Cardiac septum (tissue), 1 donor: ENCODE results near the gene CRTAC1. TPM values are rescaled to one million over a fixed set of nuclear protein-coding genes. Genes with fewer than 3 reads are reported as not detected.
A peak's percentile ranks its signal among the peaks of the same experiment; 100 is the strongest.

Experiments used
- DNase-seq: peaks from one replicate; pipeline ENCODE4 v3.0.0-alpha.2; 2020; ENCODE audit warnings: low spot score
- intact Hi-C: fragments of 100-400 bp; cut with DNase I; formaldehyde crosslinking; loops from one replicate; pipeline ENCODE4 v1.14.0; 2022
- total RNA-seq: library from RNA; stranded (reverse); fragmentation: NEBNext Ultra II Directional; extraction: Animal tissue kit (Norgen Biotek cat#: 25700); gene quantifications from one replicate; pipeline ENCODE4 v1.2.1, GENCODE V29; 2021
- donor health status: DM: no; HTN: no; CAD: no.

The CRTAC1 gene
- total RNA-seq, 1 donor from 2014 or later = 3.2 TPM

GRCh38 chr10:98033515-98033914 is 3.1 kb upstream of the CRTAC1 start:
- intact Hi-C loops = no loop called here
- no peak for DNase-seq

- DNase-seq = no peak
- intact Hi-C loops = no loop called here
These were observed 1.0 kb upstream of the CRTAC1 start for GRCh38 chr10:98031440-98031839.

GRCh38 chr10:98030991-98031431 is 590 bp upstream of the CRTAC1 start:
- DNase-seq = no peak
- intact Hi-C loops = no loop called here

- intact Hi-C loops = no loop called here
- DNase-seq = no peak
These were observed 1.0 kb downstream of the CRTAC1 start for GRCh38 chr10:98029149-98030092.

- intact Hi-C loops = no loop called here
- peak; percentile 83 for DNase-seq
These were observed 2.2 kb downstream of the CRTAC1 start for GRCh38 chr10:98028168-98028770.

- DNase-seq = no peak
- intact Hi-C loops = no loop called here
These were observed 7.4 kb downstream of the CRTAC1 start for GRCh38 chr10:98023024-98023423.

GRCh38 chr10:98020784-98021183 is 9.6 kb downstream of the CRTAC1 start:
- no peak for DNase-seq
- intact Hi-C loops = no loop called here

- intact Hi-C loops = no loop called here
These were observed 10.2 kb downstream of the CRTAC1 start for GRCh38 chr10:98020254-98020653.

GRCh38 chr10:98019784-98020183 is 10.6 kb downstream of the CRTAC1 start:
- intact Hi-C loops = no loop called here
- DNase-seq = no peak

More at GRCh38 chr10:98020254-98020653, 10.2 kb downstream of the CRTAC1 start:
- DNase-seq = no peak

GRCh38 chr10:98016772-98017475 is 13.5 kb downstream of the CRTAC1 start:
- DNase-seq = no peak
- intact Hi-C loops = no loop called here

- DNase-seq = no peak
- intact Hi-C loops = no loop called here
These were observed 16.6 kb downstream of the CRTAC1 start for GRCh38 chr10:98013776-98014175.

- no peak for DNase-seq
- intact Hi-C loops = no loop called here
These were observed 17.3 kb downstream of the CRTAC1 start for GRCh38 chr10:98013122-98013521.

- DNase-seq = no peak
These were observed 17.8 kb downstream of the CRTAC1 start for GRCh38 chr10:98012644-98013043.

GRCh38 chr10:98010939-98011685 is 19.3 kb downstream of the CRTAC1 start:
- intact Hi-C loops = no loop called here
- DNase-seq = no peak

More at GRCh38 chr10:98012644-98013043, 17.8 kb downstream of the CRTAC1 start:
- intact Hi-C loops = no loop called here

GRCh38 chr10:98006266-98006665 is 24.2 kb downstream of the CRTAC1 start:
- intact Hi-C loops = no loop called here
- DNase-seq = no peak

GRCh38 chr10:98001736-98002135 is 28.7 kb downstream of the CRTAC1 start:
- intact Hi-C loops = no loop called here

GRCh38 chr10:98000346-98000745 is 30.1 kb downstream of the CRTAC1 start:
- DNase-seq = no peak
- intact Hi-C loops = no loop called here

More at GRCh38 chr10:98001736-98002135, 28.7 kb downstream of the CRTAC1 start:
- no peak for DNase-seq

GRCh38 chr10:97999923-98000248 is 30.5 kb downstream of the CRTAC1 start:
- DNase-seq = no peak
- intact Hi-C loops = no loop called here

GRCh38 chr10:97999066-97999922 is 31.1 kb downstream of the CRTAC1 start:
- no peak for DNase-seq
- intact Hi-C loops = no loop called here
